Left lung (tissue), 10 donors: ENCODE measurements around the gene FAM47E. TPM values are rescaled to one million over a fixed set of nuclear protein-coding genes. Genes with fewer than 3 reads are reported as not detected.

Experiments
- ATAC-seq: fragments of 200-7000 bp; cut with Tn5 transposase; one replicate; pipeline ENCODE4 v1.9.1; 2020; ENCODE audit warnings: moderate library complexity
- DNase-seq, 4 donors: peaks; one replicate each; pipeline ENCODE4 v3.0.0-alpha.2; 2013 to 2020
- H3K27ac ChIP-seq, 2 donors: fragments of 200-600 bp; sonication (generic) in 1 of 2; one replicate each; pipeline versions ENCODE4 v1.5.0 to v1.8.0; 2020 to 2021
- H3K27me3 ChIP-seq, 2 donors: fragments of 200-600 bp; sonication (generic) in 1 of 2; one replicate each; pipeline versions ENCODE4 v1.5.0 to v1.8.0; 2020 to 2021
- H3K36me3 ChIP-seq, 2 donors: fragments of 200-600 bp; sonication (generic) in 1 of 2; one replicate each; pipeline versions ENCODE4 v1.5.0 to v1.8.0; 2020 to 2021
- H3K4me1 ChIP-seq, 2 donors: fragments of 200-600 bp; one replicate each; pipeline ENCODE4 v1.8.0; 2021
- H3K4me3 ChIP-seq, 2 donors: fragments of 200-600 bp; sonication (generic) in 1 of 2; one replicate each; pipeline versions ENCODE4 v1.5.0 to v1.8.0; 2020 to 2021; ENCODE audit warnings: mild to moderate bottlenecking in 1 of 2
- H3K9me3 ChIP-seq, 2 donors: fragments of 200-600 bp; sonication (generic) in 1 of 2; one replicate each; pipeline versions ENCODE4 v1.5.0 to v1.8.0; 2020 to 2021
- intact Hi-C, 2 donors: fragments of 100-400 bp; cut with DNase I; formaldehyde crosslinking; loops; one replicate each; pipeline versions ENCODE4 v1.11.2 to v1.14.2; 2022
- polyA plus RNA-seq, 6 donors: library from polyadenylated mRNA; unstranded; fragments of 120-200 nt; gene quantifications; one replicate each; pipeline ENCODE4 v1.2.1, GENCODE V29; 2013; ENCODE audit not compliant: insufficient read length in 6 of 6
- total RNA-seq, 2 donors: library from RNA; stranded (reverse); fragmentation: NEBNext Ultra II Directional; extraction: Animal tissue kit (Norgen Biotek cat#: 25700); gene quantifications; one replicate each; pipeline ENCODE4 v1.2.1, GENCODE V29; 2021
- TF ChIP-seq, protein P1 (sequence below), 2 donors: fragments of 200-600 bp; sonication (generic) in 1 of 2; IDR thresholded peaks; one replicate each; pipeline versions ENCODE4 v1.5.0 to v1.8.0; 2021; ENCODE audit warnings: antibody characterized with exemption in 2 of 2
- donor health status: DM: no; HTN: yes; CAD: no.
- donor health status: DM: no; HTN: no; CAD: no.

The FAM47E gene
- total and polyA plus RNA-seq, 8 donors: 3.2 to 8.5 (median 6.2) TPM

DNA sequence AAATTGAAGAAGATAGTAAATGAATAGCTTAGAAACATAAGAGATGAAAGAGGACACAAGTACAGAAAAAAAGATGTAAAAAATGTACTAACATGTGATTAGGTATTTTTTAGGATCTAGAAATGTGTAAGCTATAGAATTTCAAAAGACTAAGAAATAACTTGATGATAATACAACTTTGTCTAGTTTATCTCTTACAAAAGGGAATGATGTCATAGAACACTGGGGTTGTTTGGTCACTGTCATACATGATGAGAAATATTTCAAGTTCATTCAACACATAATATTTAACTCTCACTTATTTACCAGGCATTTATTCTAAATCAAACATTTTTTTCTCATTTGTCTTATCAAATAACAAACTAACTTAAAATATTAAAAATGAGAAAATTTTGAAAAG is 73.6 kb downstream of the FAM47E start:
- intact Hi-C loops: no loop called here

DNA sequence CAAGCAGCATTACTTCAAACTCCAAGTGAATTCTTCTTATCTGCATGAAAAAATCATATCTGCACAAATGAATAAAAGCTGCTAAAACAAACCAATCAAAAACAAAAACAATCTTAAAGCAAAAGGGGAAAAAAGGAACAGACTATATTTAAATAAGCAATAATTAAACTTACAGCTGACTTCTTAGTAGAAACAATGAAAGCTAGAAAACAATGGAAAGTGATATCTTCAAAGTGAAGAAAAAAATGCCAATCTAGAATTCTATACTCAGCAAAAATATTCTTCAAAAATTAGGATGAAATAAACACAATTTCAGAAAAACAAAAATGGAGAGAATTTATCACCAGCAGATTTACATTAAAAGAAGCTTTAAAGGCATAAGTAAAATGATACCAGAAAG is 75.0 kb downstream of the FAM47E start:
- intact Hi-C loops: no loop called here
- TF ChIP-seq, protein P1, sequence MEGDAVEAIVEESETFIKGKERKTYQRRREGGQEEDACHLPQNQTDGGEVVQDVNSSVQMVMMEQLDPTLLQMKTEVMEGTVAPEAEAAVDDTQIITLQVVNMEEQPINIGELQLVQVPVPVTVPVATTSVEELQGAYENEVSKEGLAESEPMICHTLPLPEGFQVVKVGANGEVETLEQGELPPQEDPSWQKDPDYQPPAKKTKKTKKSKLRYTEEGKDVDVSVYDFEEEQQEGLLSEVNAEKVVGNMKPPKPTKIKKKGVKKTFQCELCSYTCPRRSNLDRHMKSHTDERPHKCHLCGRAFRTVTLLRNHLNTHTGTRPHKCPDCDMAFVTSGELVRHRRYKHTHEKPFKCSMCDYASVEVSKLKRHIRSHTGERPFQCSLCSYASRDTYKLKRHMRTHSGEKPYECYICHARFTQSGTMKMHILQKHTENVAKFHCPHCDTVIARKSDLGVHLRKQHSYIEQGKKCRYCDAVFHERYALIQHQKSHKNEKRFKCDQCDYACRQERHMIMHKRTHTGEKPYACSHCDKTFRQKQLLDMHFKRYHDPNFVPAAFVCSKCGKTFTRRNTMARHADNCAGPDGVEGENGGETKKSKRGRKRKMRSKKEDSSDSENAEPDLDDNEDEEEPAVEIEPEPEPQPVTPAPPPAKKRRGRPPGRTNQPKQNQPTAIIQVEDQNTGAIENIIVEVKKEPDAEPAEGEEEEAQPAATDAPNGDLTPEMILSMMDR (IDR thresholded peaks at IDR 0.05): no peak
- Histone ChIP-seq H3K4me3 (no peak overlapping the region), H3K27me3 (no peaks in the 10 kb centered on the region), H3K27ac (no peak overlapping the region), H3K9me3 (peaks cover 3 to 28% of the 10 kb centered on the region in 2 donors), H3K4me1 (no peaks in the 10 kb centered on the region), H3K36me3 (no peaks in the 10 kb centered on the region)
- ATAC-seq: no peak
- no peak for DNase-seq

More for the DNA sequence above, 73.6 kb downstream of the FAM47E start:
- Histone ChIP-seq H3K36me3 (no peaks in the 10 kb centered on the region), H3K4me3 (no peak overlapping the region), H3K27me3 (no peaks in the 10 kb centered on the region), H3K9me3 (peaks cover 3 to 35% of the 10 kb centered on the region in 2 donors), H3K4me1 (no peaks in the 10 kb centered on the region), H3K27ac (peak overlapping the region in 1 of 2 donors; percentile 36)
- ATAC-seq (no peak), DNase-seq (no peak)
- TF ChIP-seq, protein P1 (IDR thresholded peaks at IDR 0.05): no peak

Other genes starting within 250 kb of the FAM47E start
- gene CXCL9, start 244.2 kb upstream of the FAM47E start, total RNA-seq: 1 to 10 TPM; 1.1 to 4.1 TPM
- gene CXCL9, start 244.2 kb upstream of the FAM47E start, polyA plus RNA-seq: 1 to 10 TPM in 2 of 6 donors, under 1 TPM in 4; 0.53 to 1.7 (median 0.87) TPM
- 10 to 100 TPM in 1 of 2 donors, 1 to 10 TPM in 1; 3.4 to 31.6 TPM for gene CXCL10, start 228.2 kb upstream of the FAM47E start, total RNA-seq
- 1 to 10 TPM in 5 of 6 donors, under 1 TPM in 1; 0.94 to 3.1 (median 1.6) TPM for gene CXCL10, start 228.2 kb upstream of the FAM47E start, polyA plus RNA-seq
- 1 to 10 TPM in 1 of 2 donors, under 1 TPM in 1; 0.41 to 1.9 TPM for gene CXCL11, start 215.7 kb upstream of the FAM47E start, total RNA-seq
- under 1 TPM in 5 of 6 donors, not detected in 1; 0.08 to 0.44 (median 0.21) TPM for gene CXCL11, start 215.7 kb upstream of the FAM47E start, polyA plus RNA-seq
- not detected for gene ART3, start 177.0 kb upstream of the FAM47E start, total RNA-seq
- gene ART3, start 177.0 kb upstream of the FAM47E start, polyA plus RNA-seq: under 1 TPM; 0.15 to 0.62 (median 0.36) TPM
- gene NUP54, start 103.3 kb upstream of the FAM47E start, total RNA-seq: 10 to 100 TPM; 26.8 to 36.2 TPM
- 100 to 1,000 TPM in 2 of 6 donors, 10 to 100 TPM in 4; 81.5 to 118 (median 93.1) TPM for gene NUP54, start 103.3 kb upstream of the FAM47E start, polyA plus RNA-seq
- gene SCARB2, start 37.9 kb upstream of the FAM47E start, total RNA-seq: 100 to 1,000 TPM; 219 to 223 TPM
- 100 to 1,000 TPM; 212 to 266 (median 241) TPM for gene SCARB2, start 37.9 kb upstream of the FAM47E start, polyA plus RNA-seq
- gene STBD1, start 55.0 kb downstream of the FAM47E start, total RNA-seq: 1 to 10 TPM; 8.8 to 9.0 TPM
- gene STBD1, start 55.0 kb downstream of the FAM47E start, polyA plus RNA-seq: 1 to 10 TPM; 2.2 to 3.9 (median 2.6) TPM
- gene CCDC158, start 169.4 kb downstream of the FAM47E start, total RNA-seq: under 1 TPM; 0.47 to 0.61 TPM
- gene CCDC158, start 169.4 kb downstream of the FAM47E start, polyA plus RNA-seq: 1 to 10 TPM in 1 of 6 donors, under 1 TPM in 5; 0.82 to 1.6 (median 0.88) TPM
- 10 to 100 TPM; 46.4 to 96.9 TPM for gene SHROOM3, start 183.5 kb downstream of the FAM47E start, total RNA-seq
- 10 to 100 TPM; 13.5 to 19.8 (median 16.5) TPM for gene SHROOM3, start 183.5 kb downstream of the FAM47E start, polyA plus RNA-seq